Erythroblast (primary cell): ENCODE measurements around the gene RYR2.

Experiments used
- GATA1 ChIP-seq: IDR thresholded peaks from 2 replicates; pipeline ENCODE4 v1.6.1; 2011; ENCODE audit warnings: low read depth, mild to moderate bottlenecking, control low read depth, low read length, moderate library complexity
- POLR2A ChIP-seq: IDR thresholded peaks from 2 replicates; pipeline ENCODE4 v1.6.1; 2011; ENCODE audit warnings: mild to moderate bottlenecking, low read length

- TF ChIP-seq POLR2A (no peak), GATA1 (no peak)
These were observed 520.3 kb downstream of the RYR2 start for GRCh38 chr1:237562242-237562823.
